Endothelial cell of umbilical vein (primary cell): ENCODE results near the gene MPDZ. TPM values are rescaled to one million over a fixed set of nuclear protein-coding genes. Genes with fewer than 3 reads are reported as not detected.

Experiments used
- BruUV-seq: library from RNA; stranded (reverse); fragments of 400-500 nt; replicated peaks from 2 replicates; lab custom pipeline; 2021; lab: Mats Ljungman, UMichigan
- CTCF ChIA-PET: fragments of 300-600, 350-600 bp; sonication (Branson Sonifier 250); formaldehyde crosslinking; loops from one replicate; lab custom pipeline; 2021; ENCODE audit warnings: antibody characterized with exemption, inconsistent platforms; lab: Charles Lee
- POLR2A ChIA-PET: fragments of 300-600, 350-600 bp; sonication (Branson Sonifier 250); formaldehyde crosslinking; loops from one replicate; lab custom pipeline; 2021; ENCODE audit warnings: antibody characterized with exemption, inconsistent platforms; lab: Charles Lee
- DNase-seq: peaks from one replicate; pipeline ENCODE4 v3.0.0-alpha.2; 2011; ENCODE audit warnings: low read depth, low spot score
- FAIRE-seq: peaks from 2 replicates; lab custom pipeline; 2011; peaks lifted over from hg19 to GRCh38; lab: Jason Lieb, UNC
- H2AFZ ChIP-seq: 2 replicates; pipeline ENCODE4 v1.6.0; 2012; ENCODE audit warnings: low read depth, low read length, control low read depth, inconsistent platforms
- H3K27ac ChIP-seq: 2 replicates; pipeline ENCODE4 v1.5.1; 2011; ENCODE audit warnings: low read depth, mild to moderate bottlenecking, control low read depth, low read length, moderate library complexity; ENCODE audit not compliant: insufficient read depth
- H3K27me3 ChIP-seq, 2 experiments: 2 replicates each; pipeline versions ENCODE4 v1.6.0 to v1.6.1; 2011; ENCODE audit warnings: low read length in 2 of 2, mixed read lengths in 1 of 2; ENCODE audit not compliant: control insufficient read depth in 2 of 2, insufficient read depth in 2 of 2
- H3K36me3 ChIP-seq, 2 experiments: 2 replicates in 1 of 2; 3 replicates in 1 of 2; pipeline ENCODE4 v1.5.1; 2011; ENCODE audit warnings: low read length in 2 of 2, mild to moderate bottlenecking in 1 of 2, moderate library complexity in 1 of 2; ENCODE audit not compliant: control insufficient read depth in 2 of 2, insufficient read depth in 2 of 2; ENCODE audit errors: extremely low read depth in 1 of 2
- H3K4me1 ChIP-seq: 3 replicates; pipeline ENCODE4 v1.5.1; 2011; ENCODE audit warnings: mild to moderate bottlenecking, low read length; ENCODE audit not compliant: control insufficient read depth, insufficient read depth; ENCODE audit errors: extremely low read depth
- H3K4me2 ChIP-seq: 2 replicates; pipeline ENCODE4 v1.6.1; 2011; ENCODE audit warnings: low read length, control low read depth, mixed read lengths; ENCODE audit not compliant: insufficient read depth
- H3K4me3 ChIP-seq, 3 experiments: fragments of 200-600 bp in 1 of 3; sonication (generic), shearing (Covaris generic) in 1 of 3; replicated peaks in 1 of 3; 2 replicates each; pipeline ENCODE4 v1.5.1; 2011 to 2016; ENCODE audit warnings: control low read depth in 3 of 3, low read length in 3 of 3, mild to moderate bottlenecking in 2 of 3, inconsistent platforms in 1 of 3, low read depth in 1 of 3, moderate library complexity in 1 of 3; ENCODE audit not compliant: insufficient read depth in 1 of 3
- H3K79me2 ChIP-seq: 2 replicates; pipeline ENCODE4 v1.6.0; 2012; ENCODE audit warnings: low read length, inconsistent platforms; ENCODE audit not compliant: control insufficient read depth, insufficient read depth
- H3K9ac ChIP-seq: replicated peaks from 2 replicates; pipeline ENCODE3; 2011; ENCODE audit warnings: low read length, control low read depth; ENCODE audit not compliant: insufficient read depth; ENCODE audit errors: extremely low read depth
- H3K9me1 ChIP-seq: replicated peaks from 3 replicates; pipeline ENCODE4 v1.6.0; 2011; ENCODE audit warnings: mild to moderate bottlenecking, low read length; ENCODE audit not compliant: control insufficient read depth, insufficient read depth; ENCODE audit errors: extremely low read depth
- H3K9me3 ChIP-seq: replicated peaks from 2 replicates; pipeline ENCODE4 v1.5.1; 2012; ENCODE audit warnings: low read length, inconsistent platforms; ENCODE audit not compliant: control insufficient read depth, insufficient read depth
- H4K20me1 ChIP-seq: replicated peaks from 2 replicates; pipeline ENCODE3; 2011; ENCODE audit warnings: mild to moderate bottlenecking, low read length; ENCODE audit not compliant: control insufficient read depth, insufficient read depth; ENCODE audit errors: extremely low read depth
- EZH2 ChIP-seq: IDR thresholded peaks from 2 replicates; pipeline ENCODE4 v1.6.1; 2012; ENCODE audit warnings: borderline replicate concordance, low read depth, mild to moderate bottlenecking, moderate library complexity, low read length, inconsistent platforms; ENCODE audit not compliant: severe bottlenecking
- FOS ChIP-seq: IDR thresholded peaks from 2 replicates; pipeline ENCODE4 v1.6.1; 2011; ENCODE audit warnings: mild to moderate bottlenecking, low read length, moderate library complexity, borderline replicate concordance; ENCODE audit not compliant: insufficient read depth
- JUN ChIP-seq: IDR thresholded peaks from 2 replicates; pipeline ENCODE4 v1.6.1; 2011; ENCODE audit warnings: borderline replicate concordance, low read depth; ENCODE audit not compliant: insufficient read length, insufficient read depth
- MYC ChIP-seq: IDR thresholded peaks from one replicate; pipeline ENCODE4 v1.6.1; 2011; ENCODE audit warnings: mild to moderate bottlenecking, low read depth, low read length
- POLR2A ChIP-seq: IDR thresholded peaks from 2 replicates; pipeline ENCODE4 v1.6.1; 2012; ENCODE audit warnings: low read depth, mild to moderate bottlenecking, control low read depth, low read length
- POLR2AphosphoS5 ChIP-seq: IDR thresholded peaks from 2 replicates; pipeline ENCODE4 v1.6.1; 2012; ENCODE audit warnings: low read depth, mild to moderate bottlenecking, control low read depth, low read length, moderate library complexity; ENCODE audit not compliant: insufficient read depth
- dilution Hi-C: fragments of 300-500 bp; cut with MboI; formaldehyde crosslinking; loops from one replicate; pipeline ENCODE4 v1.15.0; 2019; ENCODE audit warnings: low sequenced_read_pairs; ENCODE audit not compliant: extremely low pct_ligation_motif_present
- intact Hi-C: fragments of 100-400 bp; cut with micrococcal nuclease; formaldehyde crosslinking; loops from one replicate; pipeline ENCODE4 v1.10.0; 2022
- polyA plus RNA-seq, 4 experiments: library from polyadenylated mRNA; depleted of rRNA in 3 of 4; stranded (reverse) in 3 of 4; unstranded in 1 of 4; fragments of >200 nt; gene quantifications; 2 replicates each; pipeline versions ENCODE4 v1.2.1 to v1.2.3, GENCODE V29; 2011 to 2012; ENCODE audit warnings: missing spikeins in 1 of 4
- total RNA-seq: library from RNA; stranded (reverse); gene quantifications from 2 replicates; pipeline ENCODE4 v1.2.3, GENCODE V29; 2021
- TF ChIP-seq, protein P1 (sequence below), 2 donors: IDR thresholded peaks; 1 replicate in 1 of 2; 2 replicates in 1 of 2; pipeline ENCODE4 v1.5.1; 2011; ENCODE audit warnings: low read length in 2 of 2, mild to moderate bottlenecking in 2 of 2, moderate library complexity in 2 of 2, control low read depth in 1 of 2, inconsistent platforms in 1 of 2, low read depth in 1 of 2; ENCODE audit not compliant: insufficient read depth in 1 of 2; ENCODE audit errors: extremely low read depth in 1 of 2
- TF ChIP-seq, protein P2 (sequence below): IDR thresholded peaks from 2 replicates; pipeline ENCODE4 v1.6.1; 2011; ENCODE audit not compliant: insufficient read depth, insufficient read length

Gene MPDZ
- total and polyA plus RNA-seq, 2 donors (not counting 3 experiments of a cell fraction or from before 2014, with no cell fraction given): 22.3 to 54.4 TPM

DNA sequence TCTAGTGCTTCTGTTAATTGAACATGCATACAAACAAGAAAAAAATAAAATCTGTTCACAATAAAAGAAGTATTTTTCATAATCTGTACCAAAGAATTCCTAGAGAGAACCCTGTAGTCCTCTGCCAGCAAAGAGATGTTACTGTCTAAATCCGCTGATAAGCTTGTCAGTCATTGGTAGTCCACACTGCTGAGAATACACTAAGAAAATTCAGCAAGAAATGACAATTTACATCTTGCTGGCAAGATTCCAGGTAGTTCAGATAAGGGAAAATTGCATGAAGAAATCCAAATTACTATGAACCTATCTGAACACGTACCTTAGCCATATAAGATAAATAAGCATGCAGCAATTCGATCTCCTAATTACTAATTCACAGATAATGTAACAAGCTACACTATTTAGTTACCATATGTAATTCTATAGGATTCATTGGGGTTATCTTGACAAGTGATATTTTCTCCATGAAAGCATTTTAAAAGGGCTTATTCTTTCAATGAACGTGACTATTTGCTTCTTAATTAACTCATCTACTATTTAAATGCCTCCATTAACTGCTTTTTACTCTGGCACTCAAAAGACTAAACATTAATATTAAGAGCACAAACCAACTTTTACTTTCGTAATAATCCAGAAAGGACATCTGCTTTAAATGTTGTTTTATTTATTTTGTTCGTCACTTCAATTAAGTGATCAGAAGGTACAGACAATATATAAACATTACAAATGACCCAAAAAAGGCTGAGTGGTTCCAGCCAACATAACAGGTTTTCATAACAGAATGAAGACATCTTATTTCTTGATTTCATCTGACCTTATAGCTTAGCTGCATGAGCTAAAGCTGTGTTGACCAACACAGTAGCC is 9.7 kb downstream of the MPDZ start:
- no TSS peak for BruUV-seq
- no peak for FAIRE-seq

More for the DNA sequence above, 9.7 kb downstream of the MPDZ start:
- Histone ChIP-seq H3K27me3 (no peaks in the 10 kb centered on the region), H3K36me3 (no peaks in the 10 kb centered on the region), H3K4me2 (peak overlapping the region; percentile 31), H4K20me1 (no peaks in the 10 kb centered on the region), H3K4me1 (peaks cover 54% of the 10 kb centered on the region), H3K27ac (peak overlapping the region; percentile 88), H3K79me2 (peaks cover 72% of the 10 kb centered on the region), H3K9me3 (no peaks in the 10 kb centered on the region), H3K9ac (peak overlapping the region; percentile 29), H3K4me3 (no peak overlapping the region), H3K9me1 (no peaks in the 10 kb centered on the region), H2AFZ (no peak overlapping the region)
- ChIA-PET CTCF (no interaction called here), POLR2A (no interaction called here)
- dilution Hi-C loops (no loop called here), intact Hi-C loops (loop anchor here (5.0 to 10.0 kb wide), 2 partner anchors 262 to 305 kb away; no protein-coding TSS in a partner anchor)
- DNase-seq: peak; percentile 45
- no peak for TF ChIP-seq FOS
- TF ChIP-seq MYC: no peak
- no peak for TF ChIP-seq POLR2AphosphoS5
- no peak for TF ChIP-seq JUN
- TF ChIP-seq, protein P1, sequence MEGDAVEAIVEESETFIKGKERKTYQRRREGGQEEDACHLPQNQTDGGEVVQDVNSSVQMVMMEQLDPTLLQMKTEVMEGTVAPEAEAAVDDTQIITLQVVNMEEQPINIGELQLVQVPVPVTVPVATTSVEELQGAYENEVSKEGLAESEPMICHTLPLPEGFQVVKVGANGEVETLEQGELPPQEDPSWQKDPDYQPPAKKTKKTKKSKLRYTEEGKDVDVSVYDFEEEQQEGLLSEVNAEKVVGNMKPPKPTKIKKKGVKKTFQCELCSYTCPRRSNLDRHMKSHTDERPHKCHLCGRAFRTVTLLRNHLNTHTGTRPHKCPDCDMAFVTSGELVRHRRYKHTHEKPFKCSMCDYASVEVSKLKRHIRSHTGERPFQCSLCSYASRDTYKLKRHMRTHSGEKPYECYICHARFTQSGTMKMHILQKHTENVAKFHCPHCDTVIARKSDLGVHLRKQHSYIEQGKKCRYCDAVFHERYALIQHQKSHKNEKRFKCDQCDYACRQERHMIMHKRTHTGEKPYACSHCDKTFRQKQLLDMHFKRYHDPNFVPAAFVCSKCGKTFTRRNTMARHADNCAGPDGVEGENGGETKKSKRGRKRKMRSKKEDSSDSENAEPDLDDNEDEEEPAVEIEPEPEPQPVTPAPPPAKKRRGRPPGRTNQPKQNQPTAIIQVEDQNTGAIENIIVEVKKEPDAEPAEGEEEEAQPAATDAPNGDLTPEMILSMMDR (IDR thresholded peaks at IDR 0.05; ENCODE audit: extremely low read depth in 1 of 2, insufficient read depth in 1 of 2, low read depth in 1 of 2, low read length in 2 of 2): no peak
- no peak for TF ChIP-seq EZH2
- TF ChIP-seq, protein P2, sequence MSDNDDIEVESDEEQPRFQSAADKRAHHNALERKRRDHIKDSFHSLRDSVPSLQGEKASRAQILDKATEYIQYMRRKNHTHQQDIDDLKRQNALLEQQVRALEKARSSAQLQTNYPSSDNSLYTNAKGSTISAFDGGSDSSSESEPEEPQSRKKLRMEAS: no peak
- no peak for TF ChIP-seq POLR2A
